Lower leg skin (tissue), 4 donors: ENCODE data around the gene TP53AIP1. TPM values are rescaled to one million over a fixed set of nuclear protein-coding genes. Genes with fewer than 3 reads are reported as not detected.

Experiments
- DNase-seq, 2 donors: peaks; one replicate each; pipeline ENCODE4 v3.0.0-alpha.2; 2019; ENCODE audit warnings: low spot score in 2 of 2
- H3K4me3 ChIP-seq: fragments of 200-600 bp; sonication (generic); 2 replicates; pipeline ENCODE4 v1.5.1; 2017; ENCODE audit warnings: mild to moderate bottlenecking, low read depth; ENCODE audit not compliant: poor library complexity, severe bottlenecking
- POLR2A ChIP-seq, 2 donors: fragments of 450-650 bp; IDR thresholded peaks; one replicate each; pipeline ENCODE4 v1.6.1; 2016 to 2017; ENCODE audit warnings: antibody characterized with exemption in 2 of 2, mild to moderate bottlenecking in 1 of 2, moderate library complexity in 1 of 2
- WGBS, 2 donors: methylation state at CpG; one replicate each; pipeline ENCODE4 v1.1.5; 2018; 5-methylcytosine and 5-hydroxymethylcytosine counted together
- intact Hi-C: fragments of 100-400 bp; cut with DNase I; formaldehyde crosslinking; loops from one replicate; pipeline ENCODE4 v1.15.0; 2023; ENCODE audit warnings: low total_unique reads
- total RNA-seq, 4 donors: library from RNA; depleted of rRNA; stranded (reverse); fragments of >200 nt; gene quantifications; one replicate each; pipeline ENCODE4 v1.1.0, GENCODE V29; 2016
- TF ChIP-seq, protein P1 (sequence below), 3 donors: fragments of 450-650 bp; IDR thresholded peaks; one replicate each; pipeline ENCODE4 v1.5.1; 2016; ENCODE audit warnings: antibody characterized with exemption in 3 of 3, mild to moderate bottlenecking in 3 of 3, moderate library complexity in 2 of 3

The TP53AIP1 gene, protein sequence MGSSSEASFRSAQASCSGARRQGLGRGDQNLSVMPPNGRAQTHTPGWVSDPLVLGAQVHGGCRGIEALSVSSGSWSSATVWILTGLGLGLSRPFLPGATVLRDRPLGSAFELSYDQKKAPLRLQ
- total RNA-seq = 10 to 100 TPM in 3 of 4 donors, 1 to 10 TPM in 1; 9.2 to 17.3 (median 16.2) TPM

DNA sequence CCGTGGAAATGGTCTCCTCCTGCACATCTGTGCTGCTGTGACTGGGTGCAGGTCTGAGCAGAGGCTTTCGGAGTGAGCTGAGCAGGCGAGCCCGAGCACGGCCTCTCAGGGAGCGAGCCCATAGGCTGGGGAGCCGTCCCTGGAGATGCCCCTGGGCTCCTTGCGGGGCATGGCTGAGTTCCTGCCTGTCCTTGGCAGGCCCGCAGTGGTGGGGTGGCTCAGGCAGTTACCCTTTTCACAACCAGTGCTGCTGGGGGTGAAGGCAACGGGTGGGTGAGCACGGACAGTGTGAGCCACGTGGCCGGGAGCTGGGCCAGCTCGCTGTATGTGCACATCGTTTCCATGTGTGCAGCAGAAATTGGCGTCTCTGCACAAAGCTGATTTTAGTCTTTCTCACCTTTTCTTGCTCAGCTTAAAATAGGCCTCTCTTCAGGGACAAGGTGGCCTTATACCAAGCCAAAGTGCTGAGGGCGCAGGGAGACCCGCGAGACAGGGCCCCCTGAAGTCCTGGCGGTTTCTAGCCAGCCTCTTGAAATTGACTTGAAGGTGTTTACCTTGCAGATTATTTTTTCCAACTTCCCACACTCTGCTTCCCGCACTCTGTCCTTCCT is at the start of gene TP53AIP1:
TP53AIP1 (minus strand) TSS at position 55 of the 611 bp plus-strand sequence. CDS start 5,053 bp downstream, outside the sequence.
- 33 to 54% methylated on average over 14 to 21 of the region's 21 CpGs for WGBS, 2 donors
- TF ChIP-seq POLR2A (IDR thresholded peaks at IDR 0.05) = no peak
- TF ChIP-seq, protein P1, sequence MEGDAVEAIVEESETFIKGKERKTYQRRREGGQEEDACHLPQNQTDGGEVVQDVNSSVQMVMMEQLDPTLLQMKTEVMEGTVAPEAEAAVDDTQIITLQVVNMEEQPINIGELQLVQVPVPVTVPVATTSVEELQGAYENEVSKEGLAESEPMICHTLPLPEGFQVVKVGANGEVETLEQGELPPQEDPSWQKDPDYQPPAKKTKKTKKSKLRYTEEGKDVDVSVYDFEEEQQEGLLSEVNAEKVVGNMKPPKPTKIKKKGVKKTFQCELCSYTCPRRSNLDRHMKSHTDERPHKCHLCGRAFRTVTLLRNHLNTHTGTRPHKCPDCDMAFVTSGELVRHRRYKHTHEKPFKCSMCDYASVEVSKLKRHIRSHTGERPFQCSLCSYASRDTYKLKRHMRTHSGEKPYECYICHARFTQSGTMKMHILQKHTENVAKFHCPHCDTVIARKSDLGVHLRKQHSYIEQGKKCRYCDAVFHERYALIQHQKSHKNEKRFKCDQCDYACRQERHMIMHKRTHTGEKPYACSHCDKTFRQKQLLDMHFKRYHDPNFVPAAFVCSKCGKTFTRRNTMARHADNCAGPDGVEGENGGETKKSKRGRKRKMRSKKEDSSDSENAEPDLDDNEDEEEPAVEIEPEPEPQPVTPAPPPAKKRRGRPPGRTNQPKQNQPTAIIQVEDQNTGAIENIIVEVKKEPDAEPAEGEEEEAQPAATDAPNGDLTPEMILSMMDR (IDR thresholded peaks at IDR 0.05) = no peak
- DNase-seq = no peak
- intact Hi-C loops = no loop called here
- no peak within 1 kb of the TSS for H3K4me3 ChIP-seq

DNA sequence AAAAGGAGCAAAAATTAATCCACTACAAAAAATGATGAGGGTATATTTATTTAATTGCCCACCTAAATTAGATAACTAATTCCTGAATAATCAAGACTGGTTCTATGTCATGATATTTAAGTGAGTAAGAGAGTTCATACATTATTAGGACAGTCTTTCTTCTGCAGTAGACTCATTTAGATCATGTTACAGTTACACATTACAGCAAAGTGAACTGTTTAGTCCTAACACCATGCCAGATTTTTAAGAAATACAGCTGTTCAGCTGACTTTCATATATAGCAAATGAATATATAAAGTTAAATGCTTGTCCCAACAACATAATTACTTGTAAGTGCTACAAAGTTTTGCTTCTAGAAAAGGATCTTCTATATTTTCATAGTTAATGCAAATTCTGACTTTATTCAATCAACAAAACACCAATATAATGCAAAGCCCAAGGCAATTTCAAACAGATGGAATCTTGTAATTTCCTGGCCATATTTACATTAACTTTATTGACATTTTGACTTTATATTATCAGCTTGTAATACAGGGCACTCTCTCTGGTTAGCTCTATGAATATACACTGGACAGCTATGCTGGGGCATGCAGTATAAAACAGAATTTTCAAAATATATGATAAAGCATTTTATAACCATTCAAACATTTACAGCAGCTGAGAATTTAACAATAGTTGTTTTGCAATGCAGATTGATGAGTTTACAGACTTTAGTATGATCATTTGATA is 45.7 kb upstream of the TP53AIP1 start:
- intact Hi-C loops = no loop called here
- TF ChIP-seq, protein P1 (IDR thresholded peaks at IDR 0.05) = no peak
- TF ChIP-seq POLR2A (IDR thresholded peaks at IDR 0.05) = no peak
- H3K4me3 ChIP-seq = no peak overlapping the region
- DNase-seq = no peak

DNA sequence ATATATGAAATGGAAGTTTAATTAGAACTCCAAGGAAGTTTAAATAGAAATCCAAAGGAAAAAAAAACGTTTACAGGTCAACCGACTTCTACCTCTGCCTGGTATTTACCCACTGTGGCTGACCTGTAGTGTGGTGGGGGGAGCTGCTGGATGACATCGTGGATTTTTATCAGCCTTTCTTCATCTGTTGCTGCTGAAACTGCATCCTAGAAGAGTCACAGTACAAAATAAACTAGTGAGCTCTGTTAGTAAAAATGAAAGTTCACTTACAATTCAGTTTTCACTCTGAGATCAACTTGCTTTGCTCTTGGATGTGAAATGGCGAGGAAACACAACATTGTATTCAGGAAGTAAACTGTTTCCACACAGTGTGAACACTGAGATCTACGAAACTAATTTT is 43.2 kb upstream of the TP53AIP1 start:
- no peak overlapping the region for H3K4me3 ChIP-seq
- DNase-seq = no peak
- intact Hi-C loops = no loop called here
- TF ChIP-seq, protein P1 (IDR thresholded peaks at IDR 0.05) = no peak
- TF ChIP-seq POLR2A (IDR thresholded peaks at IDR 0.05) = no peak
- 83 to 87% methylated on average over 5 of the region's 5 CpGs for WGBS, 2 donors

DNA sequence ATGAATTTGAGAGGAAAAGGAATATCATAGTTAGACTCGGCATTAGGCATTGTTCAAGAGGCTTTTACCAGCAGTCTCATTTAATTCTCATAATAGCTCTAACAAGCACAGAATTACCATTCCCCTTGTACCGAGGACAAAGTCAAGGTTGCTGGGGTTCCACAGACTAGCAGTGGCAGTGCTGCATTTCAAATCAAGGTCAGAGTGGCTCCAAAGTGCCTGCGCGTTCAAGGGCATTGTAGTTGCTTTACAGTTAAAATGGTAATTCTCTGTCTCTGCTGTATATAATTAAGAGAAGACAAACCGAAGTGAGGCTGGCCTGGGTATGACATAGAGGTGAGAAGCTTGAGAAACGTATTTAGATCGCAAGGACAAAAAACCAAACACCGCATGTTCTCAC is 40.4 kb upstream of the TP53AIP1 start:
- H3K4me3 ChIP-seq = no peak overlapping the region
- no peak for TF ChIP-seq POLR2A (IDR thresholded peaks at IDR 0.05)
- TF ChIP-seq, protein P1 (IDR thresholded peaks at IDR 0.05) = no peak
- intact Hi-C loops = no loop called here
- DNase-seq = no peak
- WGBS, 2 donors = 91% methylated on average over 8 of the region's 8 CpGs

DNA sequence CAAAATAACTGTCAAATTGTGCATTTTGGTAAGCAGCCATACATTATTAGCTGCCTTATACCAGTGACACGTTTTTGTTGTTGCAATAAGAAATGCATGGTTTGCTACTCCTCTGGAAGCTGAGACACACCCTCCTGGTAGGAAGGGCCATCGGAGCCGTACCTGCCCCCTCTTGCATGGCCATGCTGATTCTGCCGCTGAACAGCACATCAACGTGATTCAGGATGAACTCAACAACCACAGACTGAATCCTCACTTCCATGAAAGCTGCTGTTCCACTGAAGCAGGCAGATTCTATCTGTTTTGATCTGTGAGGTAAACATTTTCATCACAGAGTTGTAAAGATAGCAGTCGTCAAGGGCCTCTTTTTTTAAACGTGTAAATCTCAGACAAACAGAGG is 38.6 kb upstream of the TP53AIP1 start:
- no peak for DNase-seq
- 78 to 84% methylated on average over 7 of the region's 7 CpGs for WGBS, 2 donors
- no peak overlapping the region for H3K4me3 ChIP-seq
- intact Hi-C loops = no loop called here
- TF ChIP-seq POLR2A (IDR thresholded peaks at IDR 0.05) = no peak
- TF ChIP-seq, protein P1 (IDR thresholded peaks at IDR 0.05) = no peak
